ENCODE results near the gene SERPINB12. TPM values are rescaled to one million over a fixed set of nuclear protein-coding genes. Genes with fewer than 3 reads are reported as not detected.
A peak's percentile ranks its signal among the peaks of the same experiment; 100 is the strongest.

The SERPINB12 gene
- total and polyA plus RNA-seq, 2 experiments from 2014 or later = not detected

GRCh38 chr18:63570721-63571120 is 28.6 kb downstream of the SERPINB12 start:
- H3K4me2 ChIP-seq (ENCODE audit: unreplicated experiment) = no peak overlapping the region
- TF ChIP-seq EZH2 (IDR thresholded peaks at IDR 0.05; ENCODE audit: insufficient read depth, poor library complexity, severe bottlenecking) (no peak), EZH2phosphoT487 (IDR thresholded peaks at IDR 0.05; ENCODE audit: insufficient read depth, low read depth) (no peak)
- H3K27ac ChIP-seq = no peak overlapping the region
- DNase-seq = no peak
- peaks cover 7% of the 10 kb centered on the region; the same call in 1 of the 2 replicates for H3K4me1 ChIP-seq (ENCODE audit: insufficient read depth)
- no peaks in the 10 kb centered on the region for H3K9me2 ChIP-seq (ENCODE audit: insufficient read depth)
- no peaks in the 10 kb centered on the region for H3F3A ChIP-seq (ENCODE audit: insufficient read depth)
- 15 to 23% methylated on average over 6 of the region's 6 CpGs for WGBS, 2 experiments (ENCODE audit: low coverage in 1 of 2, low lambda C conversion rate in 2 of 2, missing lambda C conversion rate in 2 of 2)
- H3K4me3 ChIP-seq = no peak overlapping the region
- H3K79me2 ChIP-seq (ENCODE audit: insufficient read depth) = no peaks in the 10 kb centered on the region
- in situ Hi-C loops (cut with MboI) = no loop called here
- no peaks in the 10 kb centered on the region for H4K20me1 ChIP-seq (ENCODE audit: insufficient read depth)
- H3K9me3 ChIP-seq (ENCODE audit: low read depth) = no peaks in the 10 kb centered on the region
- H3K9ac ChIP-seq = no peak overlapping the region
- no peaks in the 10 kb centered on the region for H3K36me3 ChIP-seq (ENCODE audit: low read depth)
- 0 out of 2 replicates have a peak overlapping the region, but pooled peaks have one; percentile 36 for H2AFZ ChIP-seq
- no peaks in the 10 kb centered on the region for H3K27me3 ChIP-seq (replicated peaks; ENCODE audit: insufficient read depth)

- Histone ChIP-seq H3K4me2 (ENCODE audit: unreplicated experiment) (no peak overlapping the region), H3K4me3 (no peak overlapping the region), H3K79me2 (ENCODE audit: insufficient read depth) (no peaks in the 10 kb centered on the region), H4K20me1 (ENCODE audit: insufficient read depth) (no peaks in the 10 kb centered on the region), H2AFZ (no peak overlapping the region), H3K9me2 (ENCODE audit: insufficient read depth) (no peaks in the 10 kb centered on the region), H3K9ac (no peak overlapping the region), H3K27me3 (replicated peaks; ENCODE audit: insufficient read depth) (no peaks in the 10 kb centered on the region), H3K36me3 (ENCODE audit: low read depth) (no peaks in the 10 kb centered on the region), H3F3A (ENCODE audit: insufficient read depth) (no peaks in the 10 kb centered on the region), H3K9me3 (ENCODE audit: low read depth) (no peaks in the 10 kb centered on the region), H3K4me1 (ENCODE audit: insufficient read depth) (no peaks in the 10 kb centered on the region; the same call in 1 of the 2 replicates), H3K27ac (no peak overlapping the region)
- no peak for TF ChIP-seq EZH2 (IDR thresholded peaks at IDR 0.05; ENCODE audit: insufficient read depth, poor library complexity, severe bottlenecking)
- TF ChIP-seq EZH2phosphoT487 (IDR thresholded peaks at IDR 0.05; ENCODE audit: insufficient read depth, low read depth) = no peak
- in situ Hi-C loops (cut with MboI) = loop anchor here (25.0 kb wide), 2 partner anchors 162 to 262 kb away; no protein-coding TSS in a partner anchor
- peak; percentile 19 for DNase-seq
These were observed 33.5 kb downstream of the SERPINB12 start for GRCh38 chr18:63575681-63576080.

GRCh38 chr18:63578357-63578958 is 36.3 kb downstream of the SERPINB12 start:
- H3K4me1 ChIP-seq (ENCODE audit: insufficient read depth) = no peaks in the 10 kb centered on the region
- peak overlapping the region; percentile 23; the same call in 1 of the 2 replicates for H2AFZ ChIP-seq
- H3K27ac ChIP-seq = no peak overlapping the region
- DNase-seq = peak; percentile 54
- no peaks in the 10 kb centered on the region for H4K20me1 ChIP-seq (ENCODE audit: insufficient read depth)
- no peaks in the 10 kb centered on the region for H3K27me3 ChIP-seq (replicated peaks; ENCODE audit: insufficient read depth)
- no peak overlapping the region for H3K4me3 ChIP-seq
- no peak overlapping the region for H3K9ac ChIP-seq
- no peak overlapping the region for H3K4me2 ChIP-seq (ENCODE audit: unreplicated experiment)
- no peaks in the 10 kb centered on the region for H3K9me3 ChIP-seq (ENCODE audit: low read depth)
- no peaks in the 10 kb centered on the region for H3F3A ChIP-seq (ENCODE audit: insufficient read depth)
- TF ChIP-seq EZH2 (IDR thresholded peaks at IDR 0.05; ENCODE audit: insufficient read depth, poor library complexity, severe bottlenecking) (no peak), EZH2phosphoT487 (IDR thresholded peaks at IDR 0.05; ENCODE audit: insufficient read depth, low read depth) (no peak)
- H3K79me2 ChIP-seq (ENCODE audit: insufficient read depth) = no peaks in the 10 kb centered on the region
- no peaks in the 10 kb centered on the region for H3K36me3 ChIP-seq (ENCODE audit: low read depth)
- in situ Hi-C loops (cut with MboI) = loop anchor here (25.0 kb wide), 2 partner anchors 159 to 259 kb away; no protein-coding TSS in a partner anchor
- no peaks in the 10 kb centered on the region for H3K9me2 ChIP-seq (ENCODE audit: insufficient read depth)
- WGBS, 2 experiments (ENCODE audit: low coverage in 1 of 2, low lambda C conversion rate in 2 of 2, missing lambda C conversion rate in 2 of 2) = 33 to 40% methylated on average over 5 of the region's 5 CpGs

- no peak for TF ChIP-seq EZH2 (IDR thresholded peaks at IDR 0.05; ENCODE audit: insufficient read depth, poor library complexity, severe bottlenecking)
- TF ChIP-seq EZH2phosphoT487 (IDR thresholded peaks at IDR 0.05; ENCODE audit: insufficient read depth, low read depth) = no peak
- in situ Hi-C loops (cut with MboI) = loop anchor here (25.0 kb wide), 2 partner anchors 158 to 258 kb away; no protein-coding TSS in a partner anchor
These were observed 37.4 kb downstream of the SERPINB12 start for GRCh38 chr18:63579616-63580015.

More at GRCh38 chr18:63579616-63580015, 37.4 kb downstream of the SERPINB12 start:
- Histone ChIP-seq H3K4me3 (no peak overlapping the region), H3K79me2 (ENCODE audit: insufficient read depth) (no peaks in the 10 kb centered on the region), H3K4me2 (ENCODE audit: unreplicated experiment) (no peak overlapping the region), H3K27me3 (replicated peaks; ENCODE audit: insufficient read depth) (no peaks in the 10 kb centered on the region), H3K4me1 (ENCODE audit: insufficient read depth) (no peaks in the 10 kb centered on the region), H3F3A (ENCODE audit: insufficient read depth) (no peaks in the 10 kb centered on the region), H3K9me2 (ENCODE audit: insufficient read depth) (no peaks in the 10 kb centered on the region), H3K9me3 (ENCODE audit: low read depth) (no peaks in the 10 kb centered on the region), H3K36me3 (ENCODE audit: low read depth) (no peaks in the 10 kb centered on the region), H2AFZ (no peak overlapping the region), H4K20me1 (ENCODE audit: insufficient read depth) (no peaks in the 10 kb centered on the region), H3K9ac (no peak overlapping the region), H3K27ac (no peak overlapping the region)
- DNase-seq = no peak
- WGBS, 2 experiments (ENCODE audit: low coverage in 1 of 2, low lambda C conversion rate in 2 of 2, missing lambda C conversion rate in 2 of 2) = 63 to 67% methylated on average over 2 of the region's 2 CpGs

All from GM23248 (cell line).